ENCODE results near the gene CEMP1. TPM values are rescaled to one million over a fixed set of nuclear protein-coding genes. Genes with fewer than 3 reads are reported as not detected.
"Not testable (repeated sequence)": the region's sequence is repeated elsewhere in the genome, so short reads cannot be mapped to it uniquely, and the experiment has no call there.

CEMP1 gene
- total RNA-seq (not detected), polyA plus RNA-seq (1 to 10 TPM in 1 of 2 donors, under 1 TPM in 1; 0.38 to 1.2 TPM)
- long read RNA-seq, donor 1, result 0 reads
- long read RNA-seq, donor 2, result 0 reads

GRCh38 chr16:2531371-2531695, at the start of gene CEMP1:
TSS of gene CEMP1 (minus strand) at chr16:2531408. CDS start at chr16:2531073, 335 bp downstream.
- Histone ChIP-seq H3K27me3 (ENCODE audit: control insufficient read depth in 1 of 2, insufficient read depth in 2 of 2, low read length in 1 of 2) (no peaks in the 10 kb centered on the region), H3K4me3 (ENCODE audit: low read length in 2 of 2) (peak within 1 kb of the TSS; percentile 33 to 67), H3K9me3 (ENCODE audit: control insufficient read depth, low read length) (no peaks in the 10 kb centered on the region), H3K27ac (ENCODE audit: low read depth in 1 of 2, low read length in 2 of 2) (peak within 1 kb of the TSS; percentile 20 to 92), H3K4me1 (ENCODE audit: control insufficient read depth in 1 of 2, insufficient read depth in 2 of 2, low read length in 2 of 2) (no peaks in the 10 kb centered on the region), H3K36me3 (ENCODE audit: control insufficient read depth in 1 of 2, insufficient read depth in 2 of 2, low read length in 1 of 2) (no peaks in the 10 kb centered on the region)
- no peak for DNase-seq
- peak; percentile 4 for ATAC-seq (ENCODE audit: low FRiP score)
- WGBS, 2 donors, result 9 to 11% methylated on average over 9 to 11 of the region's 11 CpGs
- intact Hi-C loops (cut with DNase I), result loop anchor here in 1 of 2 donors (10.0 kb wide), 2 partner anchors 63 to 143 kb away; no protein-coding TSS in a partner anchor

- H3K4me3 ChIP-seq (ENCODE audit: low read length in 2 of 2); H3K27me3 ChIP-seq (ENCODE audit: control insufficient read depth in 1 of 2, insufficient read depth in 2 of 2, low read length in 1 of 2); H3K36me3 ChIP-seq (ENCODE audit: control insufficient read depth in 1 of 2, insufficient read depth in 2 of 2, low read length in 1 of 2); ATAC-seq (ENCODE audit: low FRiP score); H3K9me3 ChIP-seq (ENCODE audit: control insufficient read depth, low read length); DNase-seq; H3K4me1 ChIP-seq (ENCODE audit: control insufficient read depth in 1 of 2, insufficient read depth in 2 of 2, low read length in 2 of 2); intact Hi-C loops (cut with DNase I); H3K27ac ChIP-seq (ENCODE audit: low read depth in 1 of 2, low read length in 2 of 2): not testable (repeated sequence)
- WGBS, 2 donors, result no CpG with 5 or more reads among the region's 21 CpGs
Measured at GRCh38 chr16:2580818-2581217, 49.6 kb upstream of the CEMP1 start.

GRCh38 chr16:2580143-2580542, 48.9 kb upstream of the CEMP1 start:
- ATAC-seq (ENCODE audit: low FRiP score); H3K9me3 ChIP-seq (ENCODE audit: control insufficient read depth, low read length); H3K4me1 ChIP-seq (ENCODE audit: control insufficient read depth in 1 of 2, insufficient read depth in 2 of 2, low read length in 2 of 2); H3K36me3 ChIP-seq (ENCODE audit: control insufficient read depth in 1 of 2, insufficient read depth in 2 of 2, low read length in 1 of 2); H3K4me3 ChIP-seq (ENCODE audit: low read length in 2 of 2); H3K27me3 ChIP-seq (ENCODE audit: control insufficient read depth in 1 of 2, insufficient read depth in 2 of 2, low read length in 1 of 2); intact Hi-C loops (cut with DNase I); H3K27ac ChIP-seq (ENCODE audit: low read depth in 1 of 2, low read length in 2 of 2): not testable (repeated sequence)
- peak; percentile 33 to 34 for DNase-seq
- WGBS, 2 donors, result 55 to 74% methylated on average over 6 of the region's 11 CpGs

- 79 to 83% methylated on average over 3 to 5 of the region's 12 CpGs for WGBS, 2 donors
Measured at GRCh38 chr16:2578905-2579304, 47.7 kb upstream of the CEMP1 start.

GRCh38 chr16:2577044-2577443, 45.8 kb upstream of the CEMP1 start:
- H3K4me3 ChIP-seq (ENCODE audit: low read length in 2 of 2); H3K27ac ChIP-seq (ENCODE audit: low read depth in 1 of 2, low read length in 2 of 2); H3K27me3 ChIP-seq (ENCODE audit: control insufficient read depth in 1 of 2, insufficient read depth in 2 of 2, low read length in 1 of 2); intact Hi-C loops (cut with DNase I); H3K9me3 ChIP-seq (ENCODE audit: control insufficient read depth, low read length); H3K4me1 ChIP-seq (ENCODE audit: control insufficient read depth in 1 of 2, insufficient read depth in 2 of 2, low read length in 2 of 2); H3K36me3 ChIP-seq (ENCODE audit: control insufficient read depth in 1 of 2, insufficient read depth in 2 of 2, low read length in 1 of 2): not testable (repeated sequence)
- WGBS, 2 donors, result 96% methylated on average over 10 to 21 of the region's 26 CpGs
- DNase-seq (peak; percentile 1 to 26), ATAC-seq (ENCODE audit: low FRiP score) (peak; percentile 44)

More at GRCh38 chr16:2578905-2579304, 47.7 kb upstream of the CEMP1 start:
- H3K9me3 ChIP-seq (ENCODE audit: control insufficient read depth, low read length); ATAC-seq (ENCODE audit: low FRiP score); intact Hi-C loops (cut with DNase I); H3K36me3 ChIP-seq (ENCODE audit: control insufficient read depth in 1 of 2, insufficient read depth in 2 of 2, low read length in 1 of 2); H3K27ac ChIP-seq (ENCODE audit: low read depth in 1 of 2, low read length in 2 of 2); H3K27me3 ChIP-seq (ENCODE audit: control insufficient read depth in 1 of 2, insufficient read depth in 2 of 2, low read length in 1 of 2); DNase-seq; H3K4me1 ChIP-seq (ENCODE audit: control insufficient read depth in 1 of 2, insufficient read depth in 2 of 2, low read length in 2 of 2); H3K4me3 ChIP-seq (ENCODE audit: low read length in 2 of 2): not testable (repeated sequence)

GRCh38 chr16:2575839-2576238, 44.6 kb upstream of the CEMP1 start:
- H3K27ac ChIP-seq (ENCODE audit: low read depth in 1 of 2, low read length in 2 of 2); H3K36me3 ChIP-seq (ENCODE audit: control insufficient read depth in 1 of 2, insufficient read depth in 2 of 2, low read length in 1 of 2); H3K4me3 ChIP-seq (ENCODE audit: low read length in 2 of 2); intact Hi-C loops (cut with DNase I); ATAC-seq (ENCODE audit: low FRiP score); H3K9me3 ChIP-seq (ENCODE audit: control insufficient read depth, low read length); H3K4me1 ChIP-seq (ENCODE audit: control insufficient read depth in 1 of 2, insufficient read depth in 2 of 2, low read length in 2 of 2); H3K27me3 ChIP-seq (ENCODE audit: control insufficient read depth in 1 of 2, insufficient read depth in 2 of 2, low read length in 1 of 2): not testable (repeated sequence)
- 95 to 97% methylated on average over 11 to 12 of the region's 21 CpGs for WGBS, 2 donors
- peak; percentile 4 to 11 for DNase-seq

GRCh38 chr16:2572704-2573103, 41.5 kb upstream of the CEMP1 start:
- H3K27ac ChIP-seq (ENCODE audit: low read depth in 1 of 2, low read length in 2 of 2); ATAC-seq (ENCODE audit: low FRiP score); DNase-seq; H3K9me3 ChIP-seq (ENCODE audit: control insufficient read depth, low read length); H3K27me3 ChIP-seq (ENCODE audit: control insufficient read depth in 1 of 2, insufficient read depth in 2 of 2, low read length in 1 of 2); H3K36me3 ChIP-seq (ENCODE audit: control insufficient read depth in 1 of 2, insufficient read depth in 2 of 2, low read length in 1 of 2); intact Hi-C loops (cut with DNase I); H3K4me1 ChIP-seq (ENCODE audit: control insufficient read depth in 1 of 2, insufficient read depth in 2 of 2, low read length in 2 of 2); H3K4me3 ChIP-seq (ENCODE audit: low read length in 2 of 2): not testable (repeated sequence)
- WGBS, 2 donors, result no CpG with 5 or more reads among the region's 6 CpGs

GRCh38 chr16:2568573-2568972, 37.4 kb upstream of the CEMP1 start:
- WGBS, 2 donors, result no CpG with 5 or more reads among the region's 11 CpGs
- intact Hi-C loops (cut with DNase I); H3K27me3 ChIP-seq (ENCODE audit: control insufficient read depth in 1 of 2, insufficient read depth in 2 of 2, low read length in 1 of 2); ATAC-seq (ENCODE audit: low FRiP score); DNase-seq; H3K36me3 ChIP-seq (ENCODE audit: control insufficient read depth in 1 of 2, insufficient read depth in 2 of 2, low read length in 1 of 2); H3K4me1 ChIP-seq (ENCODE audit: control insufficient read depth in 1 of 2, insufficient read depth in 2 of 2, low read length in 2 of 2); H3K9me3 ChIP-seq (ENCODE audit: control insufficient read depth, low read length); H3K4me3 ChIP-seq (ENCODE audit: low read length in 2 of 2); H3K27ac ChIP-seq (ENCODE audit: low read depth in 1 of 2, low read length in 2 of 2): not testable (repeated sequence)

- intact Hi-C loops (cut with DNase I); H3K27me3 ChIP-seq (ENCODE audit: control insufficient read depth in 1 of 2, insufficient read depth in 2 of 2, low read length in 1 of 2); ATAC-seq (ENCODE audit: low FRiP score); H3K4me3 ChIP-seq (ENCODE audit: low read length in 2 of 2); DNase-seq; H3K9me3 ChIP-seq (ENCODE audit: control insufficient read depth, low read length); H3K27ac ChIP-seq (ENCODE audit: low read depth in 1 of 2, low read length in 2 of 2); H3K36me3 ChIP-seq (ENCODE audit: control insufficient read depth in 1 of 2, insufficient read depth in 2 of 2, low read length in 1 of 2); H3K4me1 ChIP-seq (ENCODE audit: control insufficient read depth in 1 of 2, insufficient read depth in 2 of 2, low read length in 2 of 2): not testable (repeated sequence)
- no CpG with 5 or more reads among the region's 6 CpGs for WGBS, 2 donors
Measured at GRCh38 chr16:2567506-2567905, 36.3 kb upstream of the CEMP1 start.

Measured in aorta (tissue), 5 donors.